Adrenal gland (tissue), 5 donors: ENCODE results near the gene ARL6IP6.

ENCODE experiments used
- POLR2A ChIP-seq, 2 donors: fragments of 450-650 bp; IDR thresholded peaks; one replicate each; pipeline ENCODE4 v1.6.1; 2017; ENCODE audit warnings: antibody characterized with exemption in 2 of 2, mild to moderate bottlenecking in 2 of 2, moderate library complexity in 1 of 2
- TF ChIP-seq, protein P1 (sequence below), 6 experiments: fragments of 450-650 bp in 4 of 6; fragments of 200-600 bp in 2 of 6; sonication (generic) in 1 of 6; IDR thresholded peaks; 1 replicate in 5 of 6; 2 replicates in 1 of 6; pipeline versions ENCODE4 v1.5.1 to v1.8.0; 2016 to 2021; ENCODE audit warnings: antibody characterized with exemption in 6 of 6, mild to moderate bottlenecking in 2 of 6, moderate library complexity in 1 of 6
- donor health status: DM: no; HTN: no; CAD: no.

GRCh38 chr2:152791979-152792378 is 73.6 kb downstream of the ARL6IP6 start:
- TF ChIP-seq, protein P1, sequence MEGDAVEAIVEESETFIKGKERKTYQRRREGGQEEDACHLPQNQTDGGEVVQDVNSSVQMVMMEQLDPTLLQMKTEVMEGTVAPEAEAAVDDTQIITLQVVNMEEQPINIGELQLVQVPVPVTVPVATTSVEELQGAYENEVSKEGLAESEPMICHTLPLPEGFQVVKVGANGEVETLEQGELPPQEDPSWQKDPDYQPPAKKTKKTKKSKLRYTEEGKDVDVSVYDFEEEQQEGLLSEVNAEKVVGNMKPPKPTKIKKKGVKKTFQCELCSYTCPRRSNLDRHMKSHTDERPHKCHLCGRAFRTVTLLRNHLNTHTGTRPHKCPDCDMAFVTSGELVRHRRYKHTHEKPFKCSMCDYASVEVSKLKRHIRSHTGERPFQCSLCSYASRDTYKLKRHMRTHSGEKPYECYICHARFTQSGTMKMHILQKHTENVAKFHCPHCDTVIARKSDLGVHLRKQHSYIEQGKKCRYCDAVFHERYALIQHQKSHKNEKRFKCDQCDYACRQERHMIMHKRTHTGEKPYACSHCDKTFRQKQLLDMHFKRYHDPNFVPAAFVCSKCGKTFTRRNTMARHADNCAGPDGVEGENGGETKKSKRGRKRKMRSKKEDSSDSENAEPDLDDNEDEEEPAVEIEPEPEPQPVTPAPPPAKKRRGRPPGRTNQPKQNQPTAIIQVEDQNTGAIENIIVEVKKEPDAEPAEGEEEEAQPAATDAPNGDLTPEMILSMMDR (IDR thresholded peaks at IDR 0.05) = no peak
- TF ChIP-seq POLR2A (IDR thresholded peaks at IDR 0.05) = no peak
